OCI-LY1 (cell line): Measurements from ENCODE around the gene DPP4.

Source experiments
- H2AFZ ChIP-seq: fragments of 200-600 bp; sonication (generic), shearing (Covaris generic); 2 replicates; pipeline ENCODE4 v1.6.0; 2014; ENCODE audit warnings: antibody characterized with exemption, mild to moderate bottlenecking, low read length
- H3F3A ChIP-seq: fragments of 200-600 bp; sonication (generic), shearing (Covaris generic); 2 replicates; pipeline ENCODE4 v1.6.0; 2014; ENCODE audit warnings: mild to moderate bottlenecking, antibody characterized with exemption, low read length, moderate library complexity; ENCODE audit not compliant: insufficient read depth
- H3K27ac ChIP-seq: fragments of 200-600 bp; sonication (generic); 2 replicates; pipeline ENCODE4 v1.5.1; 2014; ENCODE audit warnings: low read length, mixed run types, mild to moderate bottlenecking, low read depth; ENCODE audit not compliant: poor library complexity, severe bottlenecking
- H3K27me3 ChIP-seq: fragments of 200-600 bp; sonication (generic); 2 replicates; pipeline ENCODE4 v1.6.0; 2014; ENCODE audit warnings: antibody characterized with exemption, mild to moderate bottlenecking, low read length, moderate library complexity; ENCODE audit not compliant: insufficient read depth
- H3K36me3 ChIP-seq: fragments of 200-600 bp; sonication (generic); 2 replicates; pipeline ENCODE4 v1.6.1; 2014; ENCODE audit warnings: mild to moderate bottlenecking, antibody characterized with exemption, low read length, moderate library complexity, mixed read lengths; ENCODE audit not compliant: insufficient read depth
- H3K4me1 ChIP-seq: fragments of 200-600 bp; sonication (generic); 2 replicates; pipeline ENCODE4 v1.5.1; 2014; ENCODE audit warnings: mild to moderate bottlenecking, low read length, moderate library complexity; ENCODE audit not compliant: insufficient read depth, severe bottlenecking
- H3K4me2 ChIP-seq: fragments of 200-600 bp; sonication (generic), shearing (Covaris generic); 2 replicates; pipeline ENCODE4 v1.6.1; 2014; ENCODE audit warnings: low read length
- H3K4me3 ChIP-seq: fragments of 200-600 bp; sonication (generic); 2 replicates; pipeline ENCODE4 v1.5.1; 2014; ENCODE audit warnings: low read length, low read depth, mild to moderate bottlenecking, mixed read lengths; ENCODE audit not compliant: poor library complexity, severe bottlenecking
- H3K79me2 ChIP-seq: fragments of 200-600 bp; shearing (Covaris generic); 2 replicates; pipeline ENCODE4 v1.6.1; 2016; ENCODE audit warnings: mixed run types, low read length, mixed read lengths; ENCODE audit not compliant: insufficient read depth
- H3K9ac ChIP-seq: fragments of 200-600 bp; sonication (generic), shearing (Covaris generic); 2 replicates; pipeline ENCODE4 v1.6.1; 2014; ENCODE audit warnings: mild to moderate bottlenecking, low read length, mixed read lengths
- H3K9me2 ChIP-seq: fragments of 200-600 bp; sonication (generic), shearing (Covaris generic); 2 replicates; pipeline ENCODE4 v1.6.1; 2014; ENCODE audit warnings: low read depth, mild to moderate bottlenecking, low read length, mixed read lengths
- H3K9me3 ChIP-seq: fragments of 200-600 bp; shearing (Covaris generic); 2 replicates; pipeline ENCODE4 v1.6.1; 2014; ENCODE audit warnings: low read length, mixed read lengths
- H4K20me1 ChIP-seq: fragments of 200-600 bp; sonication (generic), shearing (Covaris generic); 2 replicates; pipeline ENCODE4 v1.6.0; 2016; ENCODE audit warnings: mild to moderate bottlenecking, low read length; ENCODE audit not compliant: insufficient read depth
- EZH2 ChIP-seq: fragments of 200-600 bp; sonication (generic), shearing (Covaris generic); IDR thresholded peaks from 2 replicates; pipeline ENCODE4 v1.8.0; 2017; ENCODE audit warnings: borderline replicate concordance, mixed run types, mild to moderate bottlenecking, antibody characterized with exemption, low read length, moderate library complexity, mixed read lengths
- TF ChIP-seq, protein P1 (sequence below): fragments of 200-600 bp; sonication (generic), shearing (Covaris generic); IDR thresholded peaks from 2 replicates; pipeline ENCODE4 v1.5.1; 2017; ENCODE audit warnings: mild to moderate bottlenecking, antibody characterized with exemption, low read length, moderate library complexity, mixed read lengths

The DPP4 gene

DNA sequence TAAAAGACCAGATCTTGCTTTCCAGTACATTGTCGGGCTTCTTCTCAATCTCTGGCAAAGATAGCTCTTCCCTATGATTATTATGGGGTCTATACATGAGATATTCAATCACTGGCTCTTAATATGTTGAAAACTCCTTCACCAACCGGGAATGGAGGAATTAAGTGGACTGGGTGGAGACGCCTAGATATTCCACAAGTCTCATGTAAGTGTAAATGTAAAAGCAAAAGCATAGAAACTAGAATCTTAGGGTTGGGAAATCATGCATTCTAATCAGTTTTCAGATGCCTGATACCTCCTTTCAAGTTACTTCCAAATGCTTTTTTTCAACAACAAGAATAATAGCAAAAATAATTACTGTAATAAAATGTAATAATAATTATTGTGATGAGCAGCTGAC lies 38.0 kb downstream of the DPP4 start:
- Histone ChIP-seq H3K9me3 (no peaks in the 10 kb centered on the region), H3F3A (no peaks in the 10 kb centered on the region), H2AFZ (no peak overlapping the region), H3K4me2 (no peak overlapping the region), H3K79me2 (no peaks in the 10 kb centered on the region), H3K27me3 (no peaks in the 10 kb centered on the region), H3K9ac (no peak overlapping the region), H3K36me3 (no peaks in the 10 kb centered on the region), H4K20me1 (no peaks in the 10 kb centered on the region), H3K4me1 (no peaks in the 10 kb centered on the region), H3K4me3 (no peak overlapping the region), H3K9me2 (no peaks in the 10 kb centered on the region), H3K27ac (no peak overlapping the region)
- TF ChIP-seq, protein P1, sequence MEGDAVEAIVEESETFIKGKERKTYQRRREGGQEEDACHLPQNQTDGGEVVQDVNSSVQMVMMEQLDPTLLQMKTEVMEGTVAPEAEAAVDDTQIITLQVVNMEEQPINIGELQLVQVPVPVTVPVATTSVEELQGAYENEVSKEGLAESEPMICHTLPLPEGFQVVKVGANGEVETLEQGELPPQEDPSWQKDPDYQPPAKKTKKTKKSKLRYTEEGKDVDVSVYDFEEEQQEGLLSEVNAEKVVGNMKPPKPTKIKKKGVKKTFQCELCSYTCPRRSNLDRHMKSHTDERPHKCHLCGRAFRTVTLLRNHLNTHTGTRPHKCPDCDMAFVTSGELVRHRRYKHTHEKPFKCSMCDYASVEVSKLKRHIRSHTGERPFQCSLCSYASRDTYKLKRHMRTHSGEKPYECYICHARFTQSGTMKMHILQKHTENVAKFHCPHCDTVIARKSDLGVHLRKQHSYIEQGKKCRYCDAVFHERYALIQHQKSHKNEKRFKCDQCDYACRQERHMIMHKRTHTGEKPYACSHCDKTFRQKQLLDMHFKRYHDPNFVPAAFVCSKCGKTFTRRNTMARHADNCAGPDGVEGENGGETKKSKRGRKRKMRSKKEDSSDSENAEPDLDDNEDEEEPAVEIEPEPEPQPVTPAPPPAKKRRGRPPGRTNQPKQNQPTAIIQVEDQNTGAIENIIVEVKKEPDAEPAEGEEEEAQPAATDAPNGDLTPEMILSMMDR: no peak
- TF ChIP-seq EZH2: no peak

DNA sequence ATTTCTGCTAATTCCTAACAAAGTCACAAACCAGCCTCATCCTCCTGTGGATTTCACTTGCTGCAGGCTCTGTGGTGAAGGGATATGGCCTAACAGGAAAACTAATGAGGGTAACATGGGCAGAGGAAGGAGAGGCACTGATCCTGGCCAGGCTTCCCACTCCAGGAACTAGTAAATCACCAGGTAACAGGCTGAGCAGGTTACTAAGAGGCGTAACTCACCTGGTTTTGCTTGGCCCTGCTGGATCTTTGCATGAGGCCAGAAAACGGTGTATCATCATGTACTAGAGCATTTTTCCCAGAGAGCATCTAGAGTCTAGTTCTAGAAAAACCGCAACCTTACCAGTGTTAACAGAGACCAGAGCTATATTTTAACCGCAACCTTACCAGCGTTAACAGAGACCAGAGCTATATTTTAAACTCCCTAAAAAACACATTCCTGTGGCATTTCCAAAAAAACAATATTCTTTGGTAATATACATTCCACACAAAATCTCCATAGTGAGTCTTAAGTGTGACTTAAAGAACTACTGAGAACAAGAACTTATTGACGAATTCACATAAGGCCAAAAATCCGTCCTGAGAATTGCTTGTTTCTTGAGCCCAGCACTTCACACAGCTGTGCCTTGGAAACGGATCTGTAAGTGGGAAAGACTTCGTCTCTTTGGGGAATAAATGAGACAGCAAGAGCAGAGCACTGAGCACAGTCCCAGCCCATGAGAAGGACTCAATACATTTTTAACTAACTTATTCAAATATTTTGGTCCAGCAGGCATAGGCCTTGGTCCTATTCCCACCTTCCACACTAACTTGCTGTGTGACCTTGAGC lies 43.4 kb downstream of the DPP4 start:
- no peaks in the 10 kb centered on the region for H3K4me1 ChIP-seq
- H4K20me1 ChIP-seq: no peaks in the 10 kb centered on the region
- H3K36me3 ChIP-seq: no peaks in the 10 kb centered on the region
- no peaks in the 10 kb centered on the region for H3K9me3 ChIP-seq
- H3K27me3 ChIP-seq: no peaks in the 10 kb centered on the region
- H3K9ac ChIP-seq: no peak overlapping the region
- H3K9me2 ChIP-seq: no peaks in the 10 kb centered on the region
- no peaks in the 10 kb centered on the region for H3K79me2 ChIP-seq
- H3K4me2 ChIP-seq: no peak overlapping the region
- H3K4me3 ChIP-seq: no peak overlapping the region
- H3K27ac ChIP-seq: no peak overlapping the region
- H3F3A ChIP-seq: no peaks in the 10 kb centered on the region
- TF ChIP-seq, protein P1: no peak
- TF ChIP-seq EZH2: no peak
- no peak overlapping the region for H2AFZ ChIP-seq

DNA sequence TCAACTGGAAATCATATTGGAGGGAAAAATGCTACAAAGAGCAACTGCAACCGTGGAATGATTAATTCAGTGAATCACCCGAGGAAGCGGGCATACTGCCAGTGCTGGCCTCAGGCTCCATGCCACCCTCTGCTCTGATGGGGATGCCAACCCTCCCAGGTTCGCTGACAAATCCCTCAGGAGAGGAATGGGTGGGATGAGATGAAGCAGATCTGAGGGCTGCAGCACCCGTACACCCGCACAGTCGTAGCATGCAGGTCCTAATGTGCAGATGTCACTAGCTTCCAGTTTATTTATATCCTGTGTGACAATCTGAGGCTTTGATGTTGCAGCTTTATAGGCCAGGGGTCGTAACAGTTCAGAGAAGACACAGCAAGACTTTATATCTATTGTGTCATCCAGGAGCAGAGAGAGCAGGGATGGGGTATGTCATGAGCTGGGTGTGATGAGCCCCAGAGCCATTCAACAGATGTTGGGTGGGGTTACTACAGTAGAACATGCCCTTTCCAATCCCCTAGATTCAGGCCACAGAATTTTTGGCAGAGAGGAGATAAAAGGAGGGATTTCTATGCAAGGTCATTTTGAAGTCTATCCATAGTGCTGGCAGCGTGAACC lies 44.6 kb downstream of the DPP4 start:
- H3K9me3 ChIP-seq: no peaks in the 10 kb centered on the region
- no peaks in the 10 kb centered on the region for H3F3A ChIP-seq
- no peak overlapping the region for H3K27ac ChIP-seq
- TF ChIP-seq, protein P1: no peak
- no peak for TF ChIP-seq EZH2
- no peaks in the 10 kb centered on the region for H3K36me3 ChIP-seq
- H3K4me1 ChIP-seq: no peaks in the 10 kb centered on the region
- no peak overlapping the region for H2AFZ ChIP-seq
- no peak overlapping the region for H3K4me2 ChIP-seq
- no peaks in the 10 kb centered on the region for H3K27me3 ChIP-seq
- no peaks in the 10 kb centered on the region for H3K79me2 ChIP-seq
- no peaks in the 10 kb centered on the region for H3K9me2 ChIP-seq
- H3K4me3 ChIP-seq: no peak overlapping the region
- H4K20me1 ChIP-seq: no peaks in the 10 kb centered on the region
- H3K9ac ChIP-seq: no peak overlapping the region
